Measurements from ENCODE around the gene ZXDC.

Gene ZXDC

GRCh38 chr3:126475413-126476114, at the start of gene ZXDC:
ZXDC (minus strand) TSS chr3:126475891; CDS start chr3:126475865, 26 bp downstream.
- FAIRE-seq = no peak

- FAIRE-seq = no peak
Observed at GRCh38 chr3:126525091-126525852, 49.6 kb upstream of the ZXDC start.

DNA sequence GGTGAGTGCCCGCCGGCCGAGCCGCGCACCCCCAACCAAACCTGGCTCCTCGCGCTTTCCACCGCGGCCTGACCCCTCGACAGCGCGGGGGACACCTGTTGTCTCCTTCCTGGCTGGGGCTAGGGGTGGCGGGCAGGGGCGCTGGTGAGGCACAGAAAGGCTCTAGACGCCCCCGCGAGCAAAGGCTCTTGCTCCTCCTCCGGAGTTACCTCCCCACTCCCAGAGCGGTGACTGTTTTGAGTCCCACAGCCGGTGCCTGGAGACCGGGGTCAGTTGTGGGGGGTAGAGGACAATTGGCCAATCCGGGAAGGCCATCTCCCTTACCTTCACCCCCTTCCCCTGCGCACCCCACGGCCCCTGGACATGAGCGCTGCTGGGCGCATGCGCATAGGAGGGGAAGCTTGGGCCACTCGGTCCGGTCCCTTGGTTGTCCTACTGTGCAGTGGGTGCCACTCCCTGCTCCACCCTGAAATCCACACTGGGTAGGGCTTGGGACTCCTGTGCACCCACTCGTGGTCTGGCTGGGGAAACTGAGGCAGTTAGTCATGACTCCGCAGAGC, 48.8 kb upstream of the ZXDC start:
- no peak for FAIRE-seq

DNA sequence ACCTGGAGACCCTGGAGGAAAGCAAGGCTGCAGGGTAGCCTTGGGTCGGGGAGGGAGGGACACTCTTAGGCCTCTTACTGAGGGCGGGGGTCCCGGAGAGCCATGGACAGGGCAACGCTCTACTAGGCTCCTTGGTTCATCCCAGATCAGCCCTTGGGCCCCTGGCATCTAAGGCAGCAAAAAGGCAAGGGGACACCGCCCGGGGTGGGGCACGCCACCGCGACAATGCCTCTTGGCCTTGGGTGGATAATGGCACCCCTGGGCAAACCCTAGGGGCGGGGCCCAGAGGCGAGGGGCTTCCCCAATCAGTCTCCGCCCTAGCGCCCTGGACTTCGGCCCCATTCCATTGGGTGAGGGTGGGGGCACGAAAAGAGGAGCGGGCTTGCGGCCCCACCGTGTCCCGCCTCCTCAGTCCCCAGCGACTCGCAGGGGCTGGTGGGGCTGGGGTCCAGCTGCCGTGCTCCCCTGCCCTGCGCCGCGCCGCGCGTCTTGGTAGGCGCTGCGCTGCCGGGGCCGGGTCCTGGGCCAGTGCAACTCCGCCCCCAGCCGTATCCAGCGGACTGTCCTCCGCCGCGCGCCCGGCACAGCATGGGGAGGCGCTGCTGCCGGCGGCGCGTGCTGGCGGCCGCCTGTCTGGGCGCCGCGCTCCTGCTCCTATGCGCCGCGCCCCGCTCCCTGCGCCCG, 48.2 kb upstream of the ZXDC start, which contains the start of gene CHST13:
TSS of gene CHST13 (plus strand) at position 411 of the 684 bp plus-strand sequence. CDS start at position 589, 178 bp downstream.
- FAIRE-seq = no peak

DNA sequence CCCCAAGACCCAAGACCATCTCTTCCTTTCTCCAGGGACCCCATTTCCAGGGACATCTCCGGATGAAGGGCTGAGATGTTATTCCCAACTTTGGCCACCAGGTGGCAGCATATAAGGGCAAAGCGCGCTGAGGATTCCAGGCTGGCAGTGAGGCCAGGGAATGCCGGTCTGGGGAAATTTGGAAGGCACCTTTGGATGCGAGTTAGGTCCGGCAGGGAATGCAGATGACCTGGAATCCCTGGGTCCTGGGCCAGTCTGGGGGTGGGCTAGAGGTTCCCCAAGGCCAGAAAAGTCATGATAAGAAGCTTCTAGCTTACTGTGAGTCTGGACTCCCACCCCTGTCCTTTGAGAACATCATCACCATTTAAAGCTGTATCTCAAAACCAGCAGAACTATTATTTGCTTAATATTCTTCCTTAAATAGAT, 46.7 kb upstream of the ZXDC start:
- no peak for FAIRE-seq

DNA sequence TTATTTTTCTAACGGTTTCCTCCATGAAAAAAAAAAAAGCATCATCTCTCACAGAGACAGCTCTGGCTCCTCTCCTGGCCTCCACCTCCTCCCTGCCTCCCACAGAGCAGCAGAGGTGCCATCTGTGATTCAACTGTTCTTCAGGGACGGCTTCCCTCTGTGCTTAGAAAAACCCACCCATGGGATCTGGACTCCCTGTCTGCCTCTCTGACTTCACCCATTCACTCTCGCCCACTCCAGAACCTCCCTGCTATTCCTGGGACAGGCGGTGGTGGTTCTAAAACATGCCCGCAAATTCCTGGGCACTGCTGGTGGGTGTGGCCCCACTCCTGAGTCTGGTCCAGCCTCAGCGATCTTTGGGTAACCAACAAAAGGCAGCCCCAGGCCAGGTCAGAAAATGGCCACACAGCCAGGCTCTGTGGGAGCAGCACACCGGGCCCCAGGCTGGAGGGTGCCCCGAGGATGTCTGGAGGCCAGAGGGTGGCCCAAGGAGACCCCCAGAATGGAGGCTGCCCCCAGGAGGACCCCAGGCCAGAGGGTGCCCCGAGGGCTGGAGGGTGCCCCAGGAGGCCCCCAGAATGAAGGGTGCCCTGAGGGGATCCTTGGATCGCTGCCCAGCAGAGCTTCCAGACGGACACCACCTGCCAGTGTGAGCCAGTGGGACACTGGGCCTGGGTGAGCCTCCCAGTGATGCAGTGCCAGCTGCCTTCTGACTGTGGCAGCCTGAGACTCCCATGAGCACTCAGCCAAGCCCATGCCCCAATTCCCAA, 45.6 kb upstream of the ZXDC start:
- FAIRE-seq = no peak

GRCh38 chr3:126519506-126520455, 44.1 kb upstream of the ZXDC start:
- FAIRE-seq = no peak

- no peak for FAIRE-seq
Observed at GRCh38 chr3:126518779-126519177, 43.1 kb upstream of the ZXDC start.

DNA sequence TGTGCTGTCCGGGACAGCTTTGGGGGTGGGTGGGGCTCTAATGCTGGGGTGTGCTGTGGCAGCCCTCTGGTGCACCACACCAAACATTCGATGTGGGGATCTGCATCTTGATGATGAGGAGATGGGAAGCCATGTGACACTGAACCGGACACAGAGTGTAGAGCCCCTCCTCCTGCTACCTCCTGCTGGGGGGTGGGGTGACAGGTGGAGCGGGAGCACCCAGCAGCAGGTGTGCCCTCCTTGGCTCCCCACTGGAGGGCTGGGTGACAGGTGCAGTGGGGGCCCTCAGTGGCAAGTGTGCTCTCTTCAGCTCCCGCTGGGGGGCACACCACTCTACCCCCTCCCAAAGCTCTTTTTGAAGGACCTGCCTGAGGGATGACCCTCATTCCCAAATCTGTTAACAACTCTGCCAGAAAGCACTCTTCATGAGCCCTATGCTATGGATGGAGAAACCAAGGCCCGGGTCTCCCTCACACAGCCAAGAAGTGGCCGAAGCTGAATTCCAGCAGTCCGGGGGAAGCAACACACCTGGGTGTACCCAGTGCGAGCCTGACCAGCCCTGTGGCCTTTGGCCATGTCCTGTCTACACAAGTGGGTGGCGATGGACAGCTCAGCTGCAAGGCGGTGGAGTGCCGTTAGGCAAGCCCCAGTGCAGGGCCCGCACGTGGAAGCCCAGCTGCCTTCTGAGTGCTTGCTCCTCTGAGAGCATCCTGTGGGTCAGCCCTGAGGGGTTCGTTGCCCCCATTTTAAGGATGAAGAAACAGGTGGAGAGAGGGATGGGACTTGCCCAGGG, 42.5 kb upstream of the ZXDC start:
- FAIRE-seq = no peak

GRCh38 chr3:126517291-126517951, 41.7 kb upstream of the ZXDC start, which contains the start of gene UROC1:
UROC1 (minus strand) TSS chr3:126517773; CDS start chr3:126517719, 54 bp downstream.
- no peak for FAIRE-seq

DNA sequence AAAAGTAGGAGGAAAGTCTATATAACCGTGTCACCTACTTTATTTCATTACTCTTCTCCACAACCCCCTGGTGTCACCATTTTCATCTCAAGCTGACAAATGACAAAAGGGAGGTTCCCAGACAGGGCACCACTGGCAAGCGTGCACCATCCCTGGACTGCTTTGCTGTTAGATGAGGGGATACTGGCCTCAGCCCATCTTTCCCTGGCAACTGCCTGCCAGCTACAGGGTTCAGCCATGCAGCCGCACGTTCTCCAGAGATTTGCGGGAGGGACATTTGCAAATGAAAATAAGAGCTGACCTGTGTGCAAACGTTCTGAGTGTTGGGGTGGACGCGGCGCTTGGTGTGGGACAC, 41.2 kb upstream of the ZXDC start:
- no peak for FAIRE-seq

GRCh38 chr3:126516152-126516935, 40.7 kb upstream of the ZXDC start:
- no peak for FAIRE-seq

- FAIRE-seq = no peak
Observed at GRCh38 chr3:126515066-126515706, 39.5 kb upstream of the ZXDC start.

DNA sequence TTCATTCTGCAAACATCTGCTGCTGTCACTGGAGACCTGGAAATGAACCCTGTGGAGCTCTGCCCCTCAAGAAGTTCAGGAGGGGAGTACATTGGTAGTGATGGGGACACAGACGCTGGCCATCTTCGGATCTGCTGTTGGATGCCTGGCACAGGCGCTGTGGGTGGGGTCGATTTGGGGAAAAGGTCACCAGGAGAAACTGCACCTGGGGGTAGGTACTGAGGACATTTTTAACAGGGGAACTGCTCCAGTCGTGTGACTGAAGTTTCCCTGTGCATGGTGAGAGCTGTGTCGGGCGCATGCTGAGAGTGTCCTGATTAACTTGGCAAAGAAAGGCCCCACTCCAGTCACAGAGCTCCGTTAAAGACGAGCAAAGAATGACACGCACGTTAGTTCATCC, 38.5 kb upstream of the ZXDC start:
- FAIRE-seq = no peak

DNA sequence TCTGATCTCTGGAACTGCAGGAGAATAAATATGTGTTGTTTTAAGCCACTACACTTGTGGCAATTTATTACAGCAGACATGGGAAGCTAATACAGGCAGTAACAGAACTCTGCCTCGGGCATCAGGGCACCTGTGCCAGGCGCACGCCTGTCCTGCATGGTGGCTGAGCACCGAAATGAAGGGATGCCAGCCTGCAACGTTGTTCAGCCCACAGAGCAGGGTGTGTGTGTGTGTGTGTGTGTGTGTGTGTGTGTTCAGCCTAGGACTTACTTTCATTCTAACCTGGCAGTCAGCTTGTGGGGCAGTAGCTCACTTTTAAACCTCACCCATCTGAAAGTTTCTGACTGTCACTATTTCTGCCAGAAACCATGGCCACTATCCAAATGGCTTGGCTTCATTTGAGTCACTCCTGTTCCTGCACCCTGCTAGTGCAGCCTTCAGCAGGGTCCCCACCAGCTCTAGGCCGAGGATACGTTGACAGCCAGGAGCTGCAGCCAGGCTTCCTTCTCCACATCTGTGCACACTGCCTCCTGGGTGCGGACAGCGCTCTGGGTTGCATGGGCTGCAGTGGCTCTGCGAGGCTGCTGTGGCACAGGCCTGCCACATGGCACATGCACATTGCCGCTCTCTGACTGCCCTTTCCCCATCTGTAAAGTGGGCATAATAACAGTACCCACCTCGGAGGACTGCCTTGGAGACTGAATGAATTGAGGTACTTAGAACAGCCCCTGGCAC, 37.4 kb upstream of the ZXDC start:
- no peak for FAIRE-seq

- FAIRE-seq = no peak
Observed at GRCh38 chr3:126512026-126512425, 36.3 kb upstream of the ZXDC start.

DNA sequence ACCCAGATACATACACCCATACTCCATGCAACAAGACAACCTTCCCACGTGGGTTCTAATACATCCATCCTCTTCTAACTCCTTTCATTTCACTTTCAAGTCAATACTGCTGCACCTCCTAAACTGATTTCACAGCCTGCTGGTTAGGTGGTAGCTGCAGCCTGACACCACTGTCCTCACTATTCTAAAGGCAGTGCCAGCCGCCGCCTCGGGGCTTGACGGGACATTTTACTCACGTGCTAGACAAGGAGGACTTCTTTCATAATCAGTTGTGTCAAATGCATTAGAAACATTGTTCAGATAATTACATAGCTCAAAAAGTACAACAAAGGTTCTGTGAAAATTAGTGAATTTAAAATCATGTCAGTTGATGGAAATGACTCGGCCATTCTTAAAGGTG, 35.6 kb upstream of the ZXDC start:
- FAIRE-seq = no peak
